ENCODE results near the gene TGFB3. TPM values are rescaled to one million over a fixed set of nuclear protein-coding genes. Genes with fewer than 3 reads are reported as not detected.
"Not testable (repeated sequence)": the region's sequence is repeated elsewhere in the genome, so short reads cannot be mapped to it uniquely, and the experiment has no call there.

The TGFB3 gene
- 2.4 and 2.6 TPM in 2 replicates for total RNA-seq

GRCh38 chr14:75981426-75982265, at the start of gene TGFB3:
Gene TGFB3 (minus strand): TSS chr14:75981995. CDS start chr14:75980893, 1,102 bp downstream.
- intact Hi-C loops (cut with micrococcal nuclease), result loop anchor here (1.0 to 2.0 kb wide), 4 partner anchors 75 to 404 kb away; partner anchors contain the start of genes ERG28 and TTLL5

GRCh38 chr14:76024211-76024907, 42.6 kb upstream of the TGFB3 start:
- intact Hi-C loops (cut with micrococcal nuclease), result no loop called here

GRCh38 chr14:76023757-76024156, 42.0 kb upstream of the TGFB3 start:
- intact Hi-C loops (cut with micrococcal nuclease), result no loop called here

GRCh38 chr14:76022991-76023390, 41.2 kb upstream of the TGFB3 start:
- intact Hi-C loops (cut with micrococcal nuclease), result no loop called here

- intact Hi-C loops (cut with micrococcal nuclease), result no loop called here
Measured at GRCh38 chr14:76019676-76020075, 37.9 kb upstream of the TGFB3 start.

- intact Hi-C loops (cut with micrococcal nuclease), result no loop called here
Measured at GRCh38 chr14:76015668-76016067, 33.9 kb upstream of the TGFB3 start.

GRCh38 chr14:76015191-76015590, 33.4 kb upstream of the TGFB3 start:
- intact Hi-C loops (cut with micrococcal nuclease), result no loop called here

GRCh38 chr14:76012354-76012753, 30.6 kb upstream of the TGFB3 start:
- intact Hi-C loops (cut with micrococcal nuclease), result no loop called here

GRCh38 chr14:76011930-76012329, 30.1 kb upstream of the TGFB3 start:
- intact Hi-C loops (cut with micrococcal nuclease), result no loop called here

- intact Hi-C loops (cut with micrococcal nuclease), result not testable (repeated sequence)
Measured at GRCh38 chr14:76009627-76010026, 27.8 kb upstream of the TGFB3 start.

- intact Hi-C loops (cut with micrococcal nuclease), result no loop called here
Measured at GRCh38 chr14:76007852-76008251, 26.1 kb upstream of the TGFB3 start.

- intact Hi-C loops (cut with micrococcal nuclease), result no loop called here
Measured at GRCh38 chr14:76007379-76007778, 25.6 kb upstream of the TGFB3 start.

- intact Hi-C loops (cut with micrococcal nuclease), result no loop called here
Measured at GRCh38 chr14:76006253-76006652, 24.5 kb upstream of the TGFB3 start.

- intact Hi-C loops (cut with micrococcal nuclease), result no loop called here
Measured at GRCh38 chr14:76002383-76002782, 20.6 kb upstream of the TGFB3 start.

GRCh38 chr14:75999511-76000190, 17.9 kb upstream of the TGFB3 start:
- intact Hi-C loops (cut with micrococcal nuclease), result no loop called here

- intact Hi-C loops (cut with micrococcal nuclease), result no loop called here
Measured at GRCh38 chr14:75996488-75996887, 14.7 kb upstream of the TGFB3 start.

- intact Hi-C loops (cut with micrococcal nuclease), result no loop called here
Measured at GRCh38 chr14:75995372-75996041, 13.7 kb upstream of the TGFB3 start.

- intact Hi-C loops (cut with micrococcal nuclease), result no loop called here
Measured at GRCh38 chr14:75993567-75994041, 11.8 kb upstream of the TGFB3 start.

GRCh38 chr14:75991753-75992152, 10.0 kb upstream of the TGFB3 start:
- intact Hi-C loops (cut with micrococcal nuclease), result no loop called here

GRCh38 chr14:75990297-75990696, 8.5 kb upstream of the TGFB3 start:
- intact Hi-C loops (cut with micrococcal nuclease), result no loop called here

GRCh38 chr14:75989134-75989533, 7.3 kb upstream of the TGFB3 start:
- intact Hi-C loops (cut with micrococcal nuclease), result no loop called here
